ENCODE results near the gene SELENOW.
A peak's percentile ranks its signal among the peaks of the same experiment; 100 is the strongest.
"Not testable (repeated sequence)": the region's sequence is repeated elsewhere in the genome, so short reads cannot be mapped to it uniquely, and the experiment has no call there.

SELENOW gene

DNA sequence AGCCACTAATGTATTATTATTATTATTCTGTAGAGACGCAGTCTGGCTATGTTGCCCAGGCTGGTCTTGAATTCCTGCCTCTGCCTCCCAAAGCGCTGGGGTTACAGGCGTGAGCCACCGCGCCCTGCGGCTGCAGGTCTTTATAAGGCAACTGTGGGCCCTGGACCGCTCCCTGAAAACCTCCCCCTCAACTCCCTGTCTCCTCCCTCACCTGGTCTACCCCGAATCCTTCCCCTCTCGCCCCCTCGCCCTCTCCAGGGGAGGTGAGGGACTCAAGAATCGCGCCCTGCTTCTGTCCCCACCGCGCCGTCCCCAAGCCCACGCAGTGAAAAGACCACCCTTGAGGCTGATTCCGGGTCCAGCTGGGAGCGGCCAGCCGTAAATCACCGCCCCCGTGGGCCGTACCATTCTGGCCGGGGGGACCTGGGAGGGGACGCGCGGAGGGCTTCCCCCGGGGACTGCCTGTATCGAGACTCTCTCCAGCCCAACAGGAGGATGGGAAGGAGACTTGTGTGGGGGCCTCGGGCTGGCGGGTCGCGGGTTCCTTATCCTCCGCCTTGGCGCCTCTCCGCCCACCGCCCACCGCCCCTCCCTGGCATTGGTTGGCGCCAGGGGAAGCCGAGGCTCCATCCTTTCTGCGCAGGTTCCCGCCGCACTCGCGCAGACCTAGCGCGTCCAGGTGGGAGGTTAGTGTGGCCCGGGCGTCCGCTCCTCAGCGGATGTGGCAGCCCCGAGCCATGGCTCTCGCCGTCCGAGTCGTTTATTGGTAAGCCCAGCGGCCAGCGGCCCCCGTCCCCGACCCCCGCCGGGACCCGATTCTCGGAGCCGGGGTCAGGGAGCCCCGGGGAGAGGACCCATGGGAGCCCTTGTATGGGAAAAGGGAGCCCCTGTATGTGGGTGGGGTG lies at the start of gene SELENOW:
Gene SELENOW (plus strand): TSS at position 655 of the 905 bp plus-strand sequence. CDS start 83 bp downstream, at position 738.
- DNase-seq: peak; percentile 82 to 85

GRCh38 chr19:47729468-47729798 lies 49.1 kb upstream of the SELENOW start:
- DNase-seq: peak; percentile 20 to 43

DNA sequence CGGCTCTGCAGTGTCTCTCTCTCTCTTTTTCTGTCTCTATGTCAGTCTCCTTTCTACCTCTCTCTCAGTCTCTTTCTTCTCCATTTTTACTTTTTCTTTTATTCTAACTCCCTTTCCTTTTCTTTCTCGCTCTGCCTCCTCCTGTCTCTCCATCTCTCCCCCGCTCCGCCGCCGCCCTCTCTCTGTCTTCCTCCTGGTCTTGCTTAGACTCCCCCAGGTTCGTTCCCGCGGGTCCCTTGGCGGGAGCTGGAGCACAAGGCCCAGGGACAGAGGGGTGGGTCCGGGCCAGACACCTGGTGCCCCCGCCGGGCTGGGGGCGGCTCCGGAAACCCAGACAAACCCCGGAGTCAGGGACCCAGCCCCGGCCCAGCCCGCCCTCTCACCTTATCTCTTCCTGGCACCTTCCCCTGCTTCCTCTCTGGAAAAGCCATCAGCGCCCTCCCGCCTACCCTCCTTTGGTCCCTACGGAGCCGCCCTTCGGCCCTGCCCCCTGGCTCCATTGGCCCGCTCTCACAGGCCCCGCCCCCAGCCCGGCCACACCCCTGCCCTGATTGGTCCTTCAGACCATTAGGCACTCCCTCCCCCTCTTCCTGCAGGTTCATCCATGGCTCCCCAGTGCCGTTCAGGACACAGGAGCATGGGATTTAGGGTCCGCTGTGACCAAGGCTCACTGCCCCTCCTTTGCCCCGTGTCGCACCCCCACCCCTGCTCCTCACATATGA lies 48.5 kb upstream of the SELENOW start:
- peak; percentile 74 to 82 for DNase-seq

- DNase-seq: no peak
Observed at GRCh38 chr19:47730521-47730889, 48.0 kb upstream of the SELENOW start.

- no peak for DNase-seq
Observed at GRCh38 chr19:47730910-47731309, 47.6 kb upstream of the SELENOW start.

DNA sequence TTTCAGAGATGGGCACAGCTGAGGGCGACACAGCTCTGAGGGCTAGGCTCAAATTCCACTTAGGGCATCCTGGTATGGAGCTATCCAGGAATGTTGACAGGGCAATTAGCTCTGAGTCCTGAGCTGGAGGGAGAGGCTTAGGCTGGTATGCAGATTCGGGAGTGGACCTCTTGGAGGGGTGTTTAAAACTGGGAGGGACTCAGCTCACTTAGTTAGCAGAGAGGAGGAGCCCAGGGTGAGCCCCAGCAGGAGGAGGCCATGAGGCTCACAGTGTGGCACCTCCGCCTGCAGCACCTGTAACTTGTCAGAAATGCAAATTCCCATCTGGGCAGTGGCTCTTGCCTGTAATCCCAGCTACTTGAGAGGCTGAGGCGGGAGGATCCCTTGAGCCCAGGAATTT lies 43.4 kb upstream of the SELENOW start:
- no peak for DNase-seq

DNA sequence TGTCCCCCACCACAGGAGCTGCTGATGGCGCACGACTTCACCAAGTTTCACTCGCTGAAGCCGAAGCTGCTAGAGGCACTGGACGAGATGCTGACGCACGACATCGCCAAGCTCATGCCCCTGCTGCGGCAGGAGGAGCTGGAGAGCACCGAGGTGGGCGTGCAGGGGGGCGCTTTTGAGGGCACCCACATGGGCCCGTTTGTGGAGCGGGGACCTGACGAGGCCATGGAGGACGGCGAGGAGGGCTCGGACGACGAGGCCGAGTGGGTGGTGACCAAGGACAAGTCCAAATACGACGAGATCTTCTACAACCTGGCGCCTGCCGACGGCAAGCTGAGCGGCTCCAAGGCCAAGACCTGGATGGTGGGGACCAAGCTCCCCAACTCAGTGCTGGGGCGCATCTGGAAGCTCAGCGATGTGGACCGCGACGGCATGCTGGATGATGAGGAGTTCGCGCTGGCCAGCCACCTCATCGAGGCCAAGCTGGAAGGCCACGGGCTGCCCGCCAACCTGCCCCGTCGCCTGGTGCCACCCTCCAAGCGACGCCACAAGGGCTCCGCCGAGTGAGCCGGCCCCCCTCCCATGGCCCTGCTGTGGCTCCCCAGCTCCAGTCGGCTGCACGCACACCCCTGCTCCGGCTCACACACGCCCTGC lies 37.5 kb upstream of the SELENOW start:
- no peak for DNase-seq

GRCh38 chr19:47741544-47742140 lies 36.9 kb upstream of the SELENOW start:
- no peak for DNase-seq

GRCh38 chr19:47742634-47743033 lies 35.9 kb upstream of the SELENOW start:
- no peak for DNase-seq

DNA sequence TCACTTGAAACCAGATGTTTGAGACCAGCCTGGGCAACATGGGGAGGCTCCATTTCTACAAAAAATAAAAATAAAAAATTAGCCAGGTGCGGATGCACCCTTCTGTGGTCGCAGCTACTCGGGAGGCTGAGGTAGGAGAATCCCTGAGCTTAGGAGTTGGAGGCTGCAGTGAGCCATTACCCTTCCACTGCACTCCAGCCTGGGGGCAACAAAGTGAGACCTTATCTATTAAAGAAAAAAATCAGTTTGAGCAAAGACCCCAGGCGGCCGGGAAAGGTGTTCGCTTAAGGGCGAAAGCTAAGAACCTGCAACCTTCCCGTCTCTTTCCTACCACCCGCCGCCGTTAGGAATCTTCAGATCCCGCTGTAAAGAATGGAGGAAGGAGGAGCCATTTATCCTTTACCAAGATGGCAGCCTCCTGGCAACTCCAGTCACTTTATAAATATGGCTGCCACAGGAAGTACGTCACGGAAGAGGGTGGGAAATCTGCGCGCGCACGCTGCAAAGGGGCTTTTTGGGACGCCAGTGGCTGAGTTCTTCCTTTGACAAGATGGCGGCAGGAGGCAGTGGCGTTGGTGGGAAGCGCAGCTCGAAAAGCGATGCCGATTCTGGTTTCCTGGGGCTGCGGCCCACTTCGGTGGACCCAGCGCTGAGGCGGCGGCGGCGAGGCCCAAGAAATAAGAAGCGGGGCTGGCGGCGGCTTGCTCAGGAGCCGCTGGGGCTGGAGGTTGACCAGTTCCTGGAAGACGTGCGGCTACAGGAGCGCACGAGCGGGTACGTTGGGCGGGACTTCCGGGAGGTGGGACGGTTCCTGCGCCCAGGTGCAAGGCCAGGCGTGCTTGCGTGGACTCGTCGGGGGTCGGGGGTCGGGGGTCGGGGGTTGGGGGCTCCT lies 33.2 kb upstream of the SELENOW start, which contains the start of gene NOP53:
Gene NOP53 (plus strand): TSS at position 537 of the 892 bp plus-strand sequence. CDS start 14 bp downstream, at position 551.
- DNase-seq: peak; percentile 97 to 98

GRCh38 chr19:47746129-47746528 lies 32.4 kb upstream of the SELENOW start:
- not testable (repeated sequence) for DNase-seq

DNA sequence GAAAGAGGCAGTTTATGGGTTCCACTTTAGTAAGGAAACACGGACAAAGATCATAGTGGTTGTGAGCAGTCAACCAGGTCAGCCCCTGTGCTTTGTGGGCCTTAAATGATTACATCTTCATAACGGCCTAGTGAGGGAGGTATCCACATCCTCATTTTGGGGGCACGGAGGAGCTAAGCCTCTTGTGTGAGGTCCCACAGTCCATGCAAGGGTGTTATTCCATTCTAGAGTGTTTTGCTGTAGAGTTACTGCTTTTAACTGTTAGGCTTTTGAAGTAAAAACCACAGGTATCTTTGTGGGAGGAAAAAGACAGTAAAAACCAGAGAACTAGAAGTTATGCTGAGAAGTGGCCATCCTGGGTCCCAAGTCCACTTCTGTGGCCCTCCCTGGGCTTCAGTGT lies 29.2 kb upstream of the SELENOW start:
- no peak for DNase-seq

GRCh38 chr19:47750752-47751151 lies 27.8 kb upstream of the SELENOW start:
- no peak for DNase-seq

- DNase-seq: no peak
Observed at GRCh38 chr19:47752440-47753211, 25.9 kb upstream of the SELENOW start.

DNA sequence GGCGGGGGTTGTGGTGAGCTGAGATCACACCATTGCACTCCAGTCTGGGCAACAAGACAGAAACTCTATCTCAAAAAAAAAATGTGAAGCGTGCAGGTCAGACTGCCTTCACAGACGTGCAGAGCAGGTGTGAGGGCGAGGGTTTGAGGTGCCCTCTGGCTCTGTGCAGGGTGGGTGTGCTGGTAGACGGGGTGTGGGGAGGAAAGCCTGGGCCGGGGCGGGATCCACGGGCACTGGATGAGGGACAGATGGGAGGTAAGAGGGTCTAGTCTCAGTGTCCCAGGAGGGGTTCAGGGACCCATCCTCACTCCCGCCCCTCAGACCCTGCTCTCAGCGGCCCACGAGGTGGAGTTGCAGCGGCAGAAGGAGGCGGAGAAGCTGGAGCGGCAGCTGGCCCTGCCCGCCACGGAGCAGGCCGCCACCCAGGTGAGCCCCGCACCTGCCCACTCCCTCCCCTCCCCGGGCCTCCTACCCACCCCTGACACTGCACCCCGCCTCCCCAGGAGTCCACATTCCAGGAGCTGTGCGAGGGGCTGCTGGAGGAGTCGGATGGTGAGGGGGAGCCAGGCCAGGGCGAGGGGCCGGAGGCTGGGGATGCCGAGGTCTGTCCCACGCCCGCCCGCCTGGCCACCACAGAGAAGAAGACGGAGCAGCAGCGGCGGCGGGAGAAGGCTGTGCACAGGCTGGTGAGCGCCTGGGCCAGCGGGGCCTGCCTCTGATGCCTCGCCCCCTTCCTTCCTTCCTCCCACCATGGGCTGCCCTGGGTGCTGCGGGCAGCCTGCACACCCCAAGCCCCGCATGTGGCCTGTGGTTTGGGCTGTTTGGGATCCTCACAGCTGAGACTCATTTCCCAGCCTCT lies 24.1 kb upstream of the SELENOW start:
- DNase-seq: no peak

DNA sequence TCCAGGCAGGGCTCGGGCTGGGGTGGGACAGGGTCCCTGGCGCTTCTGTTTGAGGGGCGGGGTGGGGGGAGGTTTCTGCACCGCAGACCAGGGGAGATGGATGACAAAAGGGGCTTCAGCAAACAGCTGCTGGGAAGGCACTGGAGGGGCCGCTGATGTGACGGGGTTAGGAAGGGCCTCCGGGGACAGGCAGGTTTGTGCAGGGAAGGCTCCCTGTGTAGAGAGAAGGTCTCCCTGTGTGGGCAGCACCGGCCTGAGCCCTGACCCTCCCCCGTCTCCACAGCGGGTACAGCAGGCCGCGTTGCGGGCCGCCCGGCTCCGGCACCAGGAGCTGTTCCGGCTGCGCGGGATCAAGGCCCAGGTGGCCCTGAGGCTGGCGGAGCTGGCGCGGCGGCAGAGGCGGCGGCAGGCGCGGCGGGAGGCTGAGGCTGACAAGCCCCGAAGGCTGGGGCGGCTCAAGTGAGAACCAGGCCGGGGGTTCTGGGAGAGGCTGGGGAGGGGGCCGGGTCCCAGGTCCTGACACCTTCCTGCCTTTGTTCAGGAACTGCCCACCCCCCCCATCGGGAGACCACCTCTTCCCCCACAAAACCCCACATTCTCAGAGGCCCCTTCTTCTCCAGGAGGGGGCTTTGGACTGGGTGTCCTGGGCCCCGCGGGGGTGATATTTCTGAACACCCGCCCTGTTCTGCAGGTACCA lies 23.3 kb upstream of the SELENOW start:
- DNase-seq: no peak

DNA sequence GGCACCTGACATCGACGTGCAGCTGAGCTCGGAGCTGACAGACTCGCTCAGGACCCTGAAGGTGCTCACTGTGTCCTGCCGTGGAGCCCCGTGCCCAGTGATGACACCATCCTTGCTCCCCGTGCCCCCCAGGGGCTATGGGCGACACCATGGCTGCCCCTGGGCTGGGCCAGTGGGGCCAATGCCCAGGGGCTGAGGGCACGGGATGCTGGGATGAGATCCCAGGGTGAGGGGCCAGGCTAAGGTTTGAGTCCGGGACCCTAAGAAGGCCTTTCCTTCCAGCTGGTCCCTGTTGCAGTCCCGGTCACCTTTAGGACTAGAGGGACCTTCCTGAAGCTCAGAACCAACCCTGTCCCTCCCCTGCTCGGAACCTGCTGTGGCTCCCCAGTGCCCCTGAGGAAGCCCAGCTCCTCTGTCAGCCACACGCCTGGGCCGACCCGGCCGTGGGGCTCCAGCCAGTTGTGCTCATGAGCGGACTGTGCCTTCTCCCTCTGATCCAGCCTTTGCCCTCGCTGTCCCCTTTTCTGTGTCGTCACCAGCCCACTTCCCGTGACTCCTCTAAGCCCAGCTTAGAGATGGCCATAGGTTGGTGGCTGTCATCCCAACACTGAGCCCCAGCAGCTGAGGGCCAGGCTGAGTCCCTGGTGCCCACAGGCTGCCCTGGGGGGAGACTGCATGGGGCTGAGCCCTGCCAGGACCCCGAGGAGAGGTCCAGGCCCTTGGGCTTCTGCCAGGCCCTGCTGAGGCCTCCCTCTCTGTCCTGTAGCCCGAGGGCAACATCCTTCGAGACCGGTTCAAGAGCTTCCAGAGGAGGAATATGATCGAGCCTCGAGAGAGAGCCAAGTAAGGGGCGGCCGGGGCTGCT lies 22.5 kb upstream of the SELENOW start:
- no peak for DNase-seq

- no peak for DNase-seq
Observed at GRCh38 chr19:47756627-47756929, 21.9 kb upstream of the SELENOW start.

Data from activated CD4-positive, alpha-beta T cell treated with anti-CD3 and anti-CD28 coated beads, Interleukin-2, amount 50 U/mL, for 48 hours (primary cell).